ENCODE data around the gene ZGLP1. TPM values are rescaled to one million over a fixed set of nuclear protein-coding genes. Genes with fewer than 3 reads are reported as not detected.

Gene ZGLP1
- total RNA-seq, 1 experiment from 2014 or later = 5.0 TPM

- Histone ChIP-seq H4K20me1 (ENCODE audit: insufficient read depth) (no peaks in the 10 kb centered on the region; the same call in 1 of the 2 replicates), H3K4me2 (ENCODE audit: low read length) (no peak overlapping the region), H3K9me2 (ENCODE audit: insufficient read depth) (no peaks in the 10 kb centered on the region), H3K27me3 (ENCODE audit: insufficient read depth, low read length) (no peaks in the 10 kb centered on the region), H3K4me3 (replicated peaks in 1 of 2; ENCODE audit: low read depth in 1 of 2, low read length in 2 of 2) (no peak overlapping the region), H3K4me1 (ENCODE audit: control insufficient read depth in 1 of 2, insufficient read depth in 2 of 2, low read length in 2 of 2) (peaks cover 24 to 32% of the 10 kb centered on the region in 2 experiments), H3K9me3 (ENCODE audit: control insufficient read depth in 1 of 2, insufficient read depth in 1 of 2, low read depth in 1 of 2, low read length in 2 of 2) (no peaks in the 10 kb centered on the region), H3K9ac (ENCODE audit: low read length) (no peak overlapping the region), H2AFZ (ENCODE audit: low read depth, low read length, poor library complexity, severe bottlenecking) (no peak overlapping the region), H3K27ac (ENCODE audit: low read depth, low read length) (no peak overlapping the region), H3K79me2 (ENCODE audit: insufficient read depth, low read length) (no peaks in the 10 kb centered on the region), H3K36me3 (ENCODE audit: control insufficient read depth in 1 of 2, insufficient read depth in 2 of 2, low read length in 2 of 2) (peaks cover 0 to 11% of the 10 kb centered on the region in 2 experiments; a peak in 1 of 4 replicates)
- no peak for ATAC-seq
- CTCF ChIA-PET = interaction anchor here (7.7 kb wide), 1 partner anchor 128 kb away, joined by 233 read pairs; no protein-coding TSS in a partner anchor
- POLR2A ChIA-PET = no interaction called here
- no TSS peak for BruUV-seq (replicated peaks)
- no peak for DNase-seq (ENCODE audit: low read depth, low spot score)
- RAD21 ChIA-PET (ENCODE audit: low non-redundant PET in 1 of 2, low total read pairs in 2 of 2, uncharacterized antibody in 2 of 2, unreplicated experiment in 2 of 2) = interaction anchor here in 1 of 2 experiments (0.7 kb wide), 1 partner anchor 1144 kb away, joined by 3 read pairs; no protein-coding TSS in a partner anchor
- no peak for TF ChIP-seq ZNF274 (IDR thresholded peaks at IDR 0.05; ENCODE audit: low read depth, low read length)
- no peak for TF ChIP-seq SIN3A (IDR thresholded peaks at IDR 0.05; ENCODE audit: low read depth)
- TF ChIP-seq YY1 (IDR thresholded peaks at IDR 0.05; ENCODE audit: extremely low read depth, insufficient replicate concordance, low read depth, low read length) = no peak
- no peak for TF ChIP-seq EGR1 (IDR thresholded peaks at IDR 0.05; ENCODE audit: low read depth)
- intact Hi-C loops (cut with micrococcal nuclease) = no loop called here
Measured at GRCh38 chr19:10262771-10263170, 46.8 kb downstream of the ZGLP1 start.

DNA sequence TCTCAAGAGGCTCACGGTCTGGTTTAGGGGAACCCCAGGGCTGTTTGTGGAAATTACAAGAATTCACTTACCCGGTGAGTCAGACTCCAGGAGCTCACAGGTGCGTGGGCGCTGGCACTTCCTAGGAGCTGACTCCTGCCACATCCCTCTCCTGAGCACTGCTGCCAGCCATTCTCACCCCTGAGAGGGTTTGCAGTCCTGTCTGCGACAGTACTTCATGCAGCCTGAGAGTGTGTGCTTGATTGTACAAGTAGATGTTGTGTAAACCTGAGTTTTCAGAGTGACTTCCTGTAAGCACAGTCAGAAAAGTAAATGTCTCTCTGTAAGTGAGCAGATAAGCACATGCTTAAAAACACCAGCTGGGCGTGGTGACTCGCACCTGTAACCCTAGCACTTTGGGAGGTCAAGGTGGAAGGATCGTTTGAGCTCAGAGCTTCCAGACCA lies 49.5 kb downstream of the ZGLP1 start:
- DNase-seq (ENCODE audit: low read depth, low spot score) = peak; percentile 23
- Histone ChIP-seq H3K9me3 (ENCODE audit: control insufficient read depth in 1 of 2, insufficient read depth in 1 of 2, low read depth in 1 of 2, low read length in 2 of 2) (no peaks in the 10 kb centered on the region), H3K9me2 (ENCODE audit: insufficient read depth) (no peaks in the 10 kb centered on the region), H3K27ac (ENCODE audit: low read depth, low read length) (peak overlapping the region; percentile 56), H3K4me1 (ENCODE audit: control insufficient read depth in 1 of 2, insufficient read depth in 2 of 2, low read length in 2 of 2) (peaks cover 24 to 32% of the 10 kb centered on the region in 2 experiments), H4K20me1 (ENCODE audit: insufficient read depth) (no peaks in the 10 kb centered on the region; the same call in 1 of the 2 replicates), H3K4me2 (ENCODE audit: low read length) (peak overlapping the region; percentile 74), H3K4me3 (replicated peaks in 1 of 2; ENCODE audit: low read depth in 1 of 2, low read length in 2 of 2) (peak overlapping the region in 1 of 2 experiments; percentile 29; a peak in 2 of 4 replicates), H3K27me3 (ENCODE audit: insufficient read depth, low read length) (no peaks in the 10 kb centered on the region), H3K79me2 (ENCODE audit: insufficient read depth, low read length) (peaks cover 5% of the 10 kb centered on the region; the same call in 1 of the 2 replicates), H3K9ac (ENCODE audit: low read length) (peak overlapping the region; percentile 49), H3K36me3 (ENCODE audit: control insufficient read depth in 1 of 2, insufficient read depth in 2 of 2, low read length in 2 of 2) (peaks cover 10 to 23% of the 10 kb centered on the region in 2 experiments), H2AFZ (ENCODE audit: low read depth, low read length, poor library complexity, severe bottlenecking) (no peak overlapping the region)
- ATAC-seq = peak; percentile 72
- POLR2A ChIA-PET = interaction anchor here (0.6 to 2.3 kb wide), 5 partner anchors 29 to 185 kb away, joined by 3 to 11 read pairs (median 5); partner anchors contain the start of gene ICAM5
- TF ChIP-seq ELF1 (IDR thresholded peaks at IDR 0.05; ENCODE audit: borderline replicate concordance, low read depth) (no peak), POLR2AphosphoS5 (IDR thresholded peaks at IDR 0.05; ENCODE audit: low read depth, low read length) (no peak; the same call in 1 of the 2 replicates), FOSL1 (IDR thresholded peaks at IDR 0.05; ENCODE audit: low read depth) (peak; percentile 34; the same call in 1 of the 2 replicates), MAX (IDR thresholded peaks at IDR 0.05) (peak; percentile 34; the same call in 1 of the 2 replicates), EGR1 (IDR thresholded peaks at IDR 0.05; ENCODE audit: low read depth) (peak; percentile 95), SIN3A (IDR thresholded peaks at IDR 0.05; ENCODE audit: low read depth) (no peak)
- TF ChIP-seq, protein P1, sequence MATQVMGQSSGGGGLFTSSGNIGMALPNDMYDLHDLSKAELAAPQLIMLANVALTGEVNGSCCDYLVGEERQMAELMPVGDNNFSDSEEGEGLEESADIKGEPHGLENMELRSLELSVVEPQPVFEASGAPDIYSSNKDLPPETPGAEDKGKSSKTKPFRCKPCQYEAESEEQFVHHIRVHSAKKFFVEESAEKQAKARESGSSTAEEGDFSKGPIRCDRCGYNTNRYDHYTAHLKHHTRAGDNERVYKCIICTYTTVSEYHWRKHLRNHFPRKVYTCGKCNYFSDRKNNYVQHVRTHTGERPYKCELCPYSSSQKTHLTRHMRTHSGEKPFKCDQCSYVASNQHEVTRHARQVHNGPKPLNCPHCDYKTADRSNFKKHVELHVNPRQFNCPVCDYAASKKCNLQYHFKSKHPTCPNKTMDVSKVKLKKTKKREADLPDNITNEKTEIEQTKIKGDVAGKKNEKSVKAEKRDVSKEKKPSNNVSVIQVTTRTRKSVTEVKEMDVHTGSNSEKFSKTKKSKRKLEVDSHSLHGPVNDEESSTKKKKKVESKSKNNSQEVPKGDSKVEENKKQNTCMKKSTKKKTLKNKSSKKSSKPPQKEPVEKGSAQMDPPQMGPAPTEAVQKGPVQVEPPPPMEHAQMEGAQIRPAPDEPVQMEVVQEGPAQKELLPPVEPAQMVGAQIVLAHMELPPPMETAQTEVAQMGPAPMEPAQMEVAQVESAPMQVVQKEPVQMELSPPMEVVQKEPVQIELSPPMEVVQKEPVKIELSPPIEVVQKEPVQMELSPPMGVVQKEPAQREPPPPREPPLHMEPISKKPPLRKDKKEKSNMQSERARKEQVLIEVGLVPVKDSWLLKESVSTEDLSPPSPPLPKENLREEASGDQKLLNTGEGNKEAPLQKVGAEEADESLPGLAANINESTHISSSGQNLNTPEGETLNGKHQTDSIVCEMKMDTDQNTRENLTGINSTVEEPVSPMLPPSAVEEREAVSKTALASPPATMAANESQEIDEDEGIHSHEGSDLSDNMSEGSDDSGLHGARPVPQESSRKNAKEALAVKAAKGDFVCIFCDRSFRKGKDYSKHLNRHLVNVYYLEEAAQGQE (IDR thresholded peaks at IDR 0.05; ENCODE audit: low read depth) = no peak
- intact Hi-C loops (cut with micrococcal nuclease) = no loop called here
- BruUV-seq (replicated peaks) = no TSS peak
- RAD21 ChIA-PET (ENCODE audit: low non-redundant PET in 1 of 2, low total read pairs in 2 of 2, uncharacterized antibody in 2 of 2, unreplicated experiment in 2 of 2) = interaction anchor here (0.6 to 2.4 kb wide), 7 partner anchors 9 to 131 kb away, joined by 3 to 22 read pairs (median 6); partner anchors contain the start of gene ICAM1 (in 1 of the 2)
- CTCF ChIA-PET = interaction anchor here (0.7 to 7.7 kb wide), 16 partner anchors 8 to 439 kb away, joined by 3 to 233 read pairs (median 10); partner anchors contain the start of genes CDC37, ICAM1, ICAM5 and TYK2

All from HCT116 (cell line).